Spleen (tissue), 7 donors: Measurements from ENCODE around the gene CASP9.

ENCODE experiments used
- CTCF ChIP-seq, 11 experiments: fragments of 200-600 bp in 7 of 11; fragments of 450-650 bp in 4 of 11; sonication (generic) in 4 of 11; IDR thresholded peaks in 8 of 11; conservative IDR thresholded peaks in 3 of 11; 1 replicate in 7 of 11; 2 replicates in 4 of 11; pipeline versions ENCODE4 v1.4.0 to v1.8.0; 2016 to 2021; ENCODE audit warnings: antibody characterized with exemption in 11 of 11, inconsistent platforms in 4 of 11, mild to moderate bottlenecking in 1 of 11
- POLR2AphosphoS5 ChIP-seq, 3 donors: sonication (generic); formaldehyde crosslinking; IDR thresholded peaks; one replicate each; pipeline ENCODE4 v1.5.1; 2017; ENCODE audit warnings: antibody characterized with exemption in 3 of 3
- donor health status: DM: no; HTN: no; CAD: no; lungs with moderate emphysema.
- donor health status: DM: no; HTN: no; CAD: no.
- donor health status: DM: no; HTN: no; CAD: no.

GRCh38 chr1:15472587-15472986 is 51.4 kb downstream of the CASP9 start:
- no peak for TF ChIP-seq POLR2AphosphoS5 (IDR thresholded peaks at IDR 0.05)
- TF ChIP-seq CTCF (IDR thresholded peaks at IDR 0.05 in 8 of 11, conservative IDR thresholded peaks at IDR 0.05 in 3 of 11): no peak
